ENCODE results near the gene B4GALNT1.
"Not testable (repeated sequence)": the region's sequence is repeated elsewhere in the genome, so short reads cannot be mapped to it uniquely, and the experiment has no call there.

The B4GALNT1 gene

GRCh38 chr12:57638096-57638495, 5.1 kb upstream of the B4GALNT1 start:
- DNase-seq, result no peak

GRCh38 chr12:57637364-57637763, 4.4 kb upstream of the B4GALNT1 start:
- no peak for DNase-seq

GRCh38 chr12:57636731-57637130, 3.7 kb upstream of the B4GALNT1 start:
- DNase-seq, result not testable (repeated sequence)

- peak in 7 of 51 donors; percentile 20 to 52 (median 38) for DNase-seq
Observed at GRCh38 chr12:57632073-57632957, 686 bp downstream of the B4GALNT1 start.

- DNase-seq, result no peak
Observed at GRCh38 chr12:57631566-57632072, 1.4 kb downstream of the B4GALNT1 start.

GRCh38 chr12:57630891-57631433, 2.0 kb downstream of the B4GALNT1 start:
- no peak for DNase-seq

- peak in 25 of 51 donors; percentile 28 to 76 (median 57) for DNase-seq
Observed at GRCh38 chr12:57629897-57630471, 3.0 kb downstream of the B4GALNT1 start.

GRCh38 chr12:57628280-57629191, 4.5 kb downstream of the B4GALNT1 start:
- DNase-seq, result no peak

GRCh38 chr12:57627501-57628279, 5.3 kb downstream of the B4GALNT1 start:
- no peak for DNase-seq

GRCh38 chr12:57626921-57627445, 6.0 kb downstream of the B4GALNT1 start:
- DNase-seq, result no peak

- DNase-seq, result no peak
Observed at GRCh38 chr12:57626111-57626920, 6.7 kb downstream of the B4GALNT1 start.

GRCh38 chr12:57625261-57626032, 7.6 kb downstream of the B4GALNT1 start:
- no peak for DNase-seq

- DNase-seq, result no peak
Observed at GRCh38 chr12:57624441-57625220, 8.4 kb downstream of the B4GALNT1 start.

- DNase-seq, result no peak
Observed at GRCh38 chr12:57623811-57624390, 9.1 kb downstream of the B4GALNT1 start.

GRCh38 chr12:57623385-57623784, 9.6 kb downstream of the B4GALNT1 start:
- no peak for DNase-seq

- DNase-seq, result no peak
Observed at GRCh38 chr12:57622293-57623245, 10.4 kb downstream of the B4GALNT1 start.

Data from hypothalamus (tissue), 51 donors.